DMS 273 treated with DMSO at 0.1 percent for 48 hours (cell line): ENCODE measurements around the gene DYNLT3.

Experiments used
- DNase-seq: peaks from one replicate; lab custom pipeline; 2025; lab: John Stamatoyannopoulos, UW

The DYNLT3 gene

GRCh38 chrX:37846934-37847732 lies at the start of gene DYNLT3:
Gene DYNLT3, minus strand, starts transcription at chrX:37847571. Its CDS starts 61 bp downstream, at chrX:37847510.
- peak; percentile 65 for DNase-seq

GRCh38 chrX:37896511-37896890 lies 49.1 kb upstream of the DYNLT3 start:
- no peak for DNase-seq

DNA sequence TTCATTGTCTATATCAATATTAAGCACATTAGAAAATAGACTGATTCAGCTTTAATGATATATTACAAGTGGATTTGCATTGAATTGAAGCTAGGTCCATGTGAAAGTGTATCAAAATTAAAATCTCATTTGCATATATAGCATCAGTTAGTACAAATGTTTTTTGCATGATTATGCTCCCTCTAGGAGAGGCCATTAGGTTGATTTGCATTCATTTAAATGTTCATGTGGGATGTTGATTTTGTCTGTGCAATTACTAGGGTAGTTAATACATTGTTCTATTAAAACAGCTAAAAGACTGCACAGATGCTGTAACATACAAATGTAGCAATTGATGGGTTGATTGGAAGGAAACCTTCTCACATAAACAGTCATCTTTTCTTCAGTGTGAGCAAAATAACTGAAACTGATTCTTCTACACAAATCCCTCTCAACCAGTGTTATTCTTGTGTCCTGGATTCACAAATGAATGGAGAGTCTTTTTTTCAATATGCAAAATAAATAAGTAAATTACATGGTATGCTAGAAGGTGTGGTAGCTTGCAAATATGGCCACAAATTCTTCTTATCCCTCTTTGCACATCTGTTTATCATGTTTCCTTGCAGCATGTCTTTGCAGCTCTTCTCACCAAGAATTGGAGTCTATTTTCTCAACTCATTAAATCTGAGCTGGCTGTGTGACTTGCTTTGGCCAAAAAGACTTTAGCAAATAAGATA lies 48.6 kb upstream of the DYNLT3 start:
- DNase-seq: no peak

- DNase-seq: no peak
Measured at GRCh38 chrX:37894725-37895124, 47.4 kb upstream of the DYNLT3 start.

DNA sequence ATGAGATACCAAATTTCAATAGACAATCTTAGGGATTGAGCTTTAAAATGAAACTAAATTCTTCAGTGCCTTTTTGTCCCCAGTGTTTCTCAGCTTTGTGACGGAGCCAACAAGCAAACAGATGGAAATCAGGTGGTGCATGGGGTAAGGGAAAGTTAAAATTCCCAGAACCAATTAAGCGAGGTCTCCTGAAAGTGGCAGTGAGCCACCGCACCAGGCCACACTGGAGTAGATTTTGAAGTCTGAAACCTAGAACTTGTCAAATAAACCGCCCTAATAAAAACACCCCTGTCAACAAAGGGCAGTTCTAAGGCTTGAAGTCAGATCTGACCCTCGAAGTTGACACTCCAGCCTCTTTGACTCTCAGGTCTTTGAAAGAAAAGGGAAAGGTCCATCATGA lies 40.6 kb upstream of the DYNLT3 start:
- DNase-seq: no peak

- no peak for DNase-seq
Measured at GRCh38 chrX:37887347-37887746, 40.0 kb upstream of the DYNLT3 start.

DNA sequence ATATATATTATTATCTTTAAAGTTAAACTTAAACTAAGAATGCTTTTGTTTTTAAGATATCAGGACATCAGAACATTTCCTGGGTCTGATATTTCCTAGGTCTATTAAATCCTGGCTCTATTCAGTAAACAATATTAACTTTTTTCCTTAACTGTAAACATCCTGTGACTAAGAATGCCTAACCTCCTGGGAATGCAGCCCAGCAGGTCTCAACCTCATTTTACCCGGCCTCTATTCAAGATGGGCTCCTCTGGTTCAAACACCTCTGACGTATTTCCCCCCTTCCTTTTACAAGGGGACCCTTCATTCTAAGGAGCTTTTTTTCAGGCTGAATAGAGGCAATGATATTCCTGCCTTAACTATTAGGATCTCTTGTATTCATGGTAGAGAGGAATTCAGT lies 35.8 kb upstream of the DYNLT3 start:
- no peak for DNase-seq

DNA sequence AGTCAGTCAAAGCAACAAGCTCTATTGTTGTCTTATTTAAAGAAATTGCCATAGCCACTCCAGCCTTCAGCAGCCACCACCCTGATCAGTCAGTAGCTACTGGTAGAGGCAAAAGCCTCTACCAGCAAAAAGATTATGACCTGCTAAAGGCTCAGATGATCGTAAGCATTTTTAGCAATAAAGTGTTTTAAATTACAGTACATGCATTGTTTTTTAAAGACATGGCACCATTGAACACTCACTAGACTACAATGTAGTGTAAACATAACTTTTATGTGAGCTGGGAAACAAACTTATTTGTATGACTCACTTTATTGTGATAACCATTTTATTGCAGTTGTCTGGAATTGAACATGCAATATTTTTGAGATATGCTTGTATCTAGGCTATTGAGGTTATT lies 32.3 kb upstream of the DYNLT3 start:
- DNase-seq: no peak

DNA sequence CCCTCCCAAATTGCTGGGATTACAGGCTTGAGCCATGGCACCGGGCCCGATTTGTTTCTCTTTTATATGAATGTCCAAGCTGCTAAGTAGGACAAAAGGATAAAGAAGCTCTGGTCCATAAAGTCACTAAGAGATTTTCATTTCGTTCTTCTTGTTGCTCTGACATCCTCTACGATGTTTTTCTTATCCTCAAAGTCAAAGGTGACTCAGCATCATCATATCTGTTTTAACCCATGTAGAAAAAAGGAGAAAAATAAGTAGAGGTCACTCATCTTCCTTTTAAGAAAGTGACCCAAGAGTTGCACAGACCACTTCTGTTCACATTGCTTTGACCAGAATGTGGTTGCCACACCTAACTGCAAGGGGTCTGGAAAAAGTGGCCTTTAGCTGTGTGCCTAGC lies 29.3 kb upstream of the DYNLT3 start:
- no peak for DNase-seq

GRCh38 chrX:37875675-37876074 lies 28.3 kb upstream of the DYNLT3 start:
- DNase-seq: no peak

- DNase-seq: no peak
Measured at GRCh38 chrX:37873220-37873619, 25.8 kb upstream of the DYNLT3 start.

GRCh38 chrX:37872303-37872655 lies 24.9 kb upstream of the DYNLT3 start:
- no peak for DNase-seq

DNA sequence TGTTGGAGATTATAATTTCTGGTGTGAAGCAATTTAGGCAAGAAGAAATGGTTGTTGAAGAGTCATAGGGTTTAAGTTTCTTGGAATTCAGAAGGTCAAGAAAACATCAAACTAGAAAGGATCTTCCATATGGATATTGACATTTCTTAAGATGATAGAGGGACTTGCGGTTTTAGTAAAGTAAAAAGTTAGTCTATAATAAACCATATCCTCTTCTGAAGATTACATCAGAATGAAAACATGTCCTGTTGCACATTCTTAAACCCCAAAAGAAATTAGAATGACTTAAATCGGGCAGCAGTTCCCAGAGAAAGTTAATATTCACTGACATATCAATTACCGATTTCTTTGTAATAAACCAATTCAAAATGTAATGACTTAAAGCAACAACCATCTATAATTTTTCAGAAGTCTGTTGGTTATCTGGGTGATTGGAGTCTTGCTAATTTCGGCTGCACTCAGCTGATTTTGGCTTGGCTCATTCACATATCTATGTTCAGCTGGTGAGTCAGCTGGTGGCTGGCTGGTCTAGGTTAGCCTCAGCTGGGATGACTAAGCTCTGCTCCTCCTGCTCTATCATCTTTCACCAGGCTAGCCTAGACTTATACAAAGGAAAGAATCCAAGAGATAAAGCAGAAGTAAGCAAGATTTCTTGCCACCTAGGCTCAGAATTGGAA lies 24.4 kb upstream of the DYNLT3 start:
- no peak for DNase-seq

DNA sequence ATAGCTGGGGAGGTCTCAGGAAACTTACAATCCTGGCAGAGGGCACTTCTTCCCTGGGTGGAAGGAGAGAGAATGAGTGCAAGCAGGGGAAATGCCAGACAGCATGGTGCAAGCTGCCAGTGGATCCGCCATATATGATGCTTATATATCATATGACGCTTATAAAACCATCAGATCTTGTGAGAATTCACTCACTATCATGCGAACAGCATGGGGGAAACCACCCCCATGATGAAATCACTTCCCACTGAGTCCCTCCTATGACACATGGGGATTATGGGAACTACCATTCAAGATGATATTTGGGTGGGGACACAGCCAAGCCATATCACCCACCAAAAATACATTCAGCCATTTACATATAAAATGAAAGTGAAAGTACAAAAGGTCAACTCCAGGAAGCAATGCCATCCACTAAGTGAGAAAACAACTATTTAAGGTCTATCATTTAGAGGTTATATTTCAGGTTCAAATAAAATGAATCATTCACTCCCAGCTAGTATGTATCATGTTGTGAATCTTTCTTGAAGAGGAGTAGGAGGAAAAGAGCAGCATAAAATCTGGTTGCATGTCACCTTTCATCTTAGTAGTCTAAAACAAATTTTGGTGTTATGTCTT lies 20.3 kb upstream of the DYNLT3 start:
- DNase-seq: no peak

- no peak for DNase-seq
Measured at GRCh38 chrX:37863728-37864127, 16.4 kb upstream of the DYNLT3 start.

DNA sequence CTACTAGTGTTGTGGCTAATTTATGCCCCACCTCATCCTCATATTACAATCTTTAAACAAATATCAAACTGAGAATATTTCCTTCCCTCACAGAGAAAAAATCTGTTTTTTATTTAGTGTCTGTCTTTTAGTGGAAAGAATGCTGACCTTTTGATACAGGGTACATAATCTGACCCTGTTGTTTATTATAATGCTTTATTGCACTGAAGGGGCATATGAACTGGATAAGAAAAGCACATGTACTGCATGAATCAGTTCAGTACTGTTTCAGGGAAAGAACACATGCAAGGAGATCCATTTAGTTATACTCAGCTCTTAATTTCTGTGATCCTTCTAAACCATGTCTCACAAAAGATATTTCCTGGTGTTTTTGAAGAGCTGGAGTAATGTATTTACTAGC lies 15.5 kb upstream of the DYNLT3 start:
- no peak for DNase-seq

DNA sequence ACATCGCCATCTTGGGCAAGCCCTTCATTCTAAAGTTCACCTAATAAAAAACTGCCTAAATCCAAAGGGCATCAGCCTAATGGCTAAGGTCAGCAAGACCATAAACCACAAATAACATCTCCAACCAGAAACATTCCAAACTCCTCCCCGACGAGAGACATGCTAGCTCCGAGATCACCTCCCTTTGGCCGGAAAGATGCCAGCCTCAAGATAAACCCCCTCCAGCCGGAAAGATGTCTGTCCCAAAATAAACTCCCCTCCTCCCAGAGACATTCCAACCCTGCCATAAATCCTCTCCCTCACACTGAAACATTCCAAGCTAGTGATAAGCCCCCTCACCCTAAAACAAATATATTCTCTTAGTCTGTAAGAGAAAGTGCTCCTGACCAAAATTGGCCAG lies 13.3 kb upstream of the DYNLT3 start:
- no peak for DNase-seq

- no peak for DNase-seq
Measured at GRCh38 chrX:37854748-37855147, 7.4 kb upstream of the DYNLT3 start.

- no peak for DNase-seq
Measured at GRCh38 chrX:37854148-37854547, 6.8 kb upstream of the DYNLT3 start.

- no peak for DNase-seq
Measured at GRCh38 chrX:37847733-37848197, 394 bp upstream of the DYNLT3 start.

GRCh38 chrX:37846558-37846933 lies 825 bp downstream of the DYNLT3 start:
- DNase-seq: no peak

- DNase-seq: no peak
Measured at GRCh38 chrX:37846141-37846540, 1.2 kb downstream of the DYNLT3 start.

GRCh38 chrX:37844622-37845021 lies 2.7 kb downstream of the DYNLT3 start:
- no peak for DNase-seq
